ENCODE results near the gene INTS1.

Gene INTS1

GRCh38 chr7:1503390-1503789, 799 bp downstream of the INTS1 start:
- DNase-seq (ENCODE audit: low read depth in 2 of 2) = no peak

GRCh38 chr7:1502845-1503244, 1.3 kb downstream of the INTS1 start:
- DNase-seq (ENCODE audit: low read depth in 2 of 2) = no peak

- DNase-seq (ENCODE audit: low read depth in 2 of 2) = no peak
Observed at GRCh38 chr7:1501487-1502270, 2.5 kb downstream of the INTS1 start.

GRCh38 chr7:1500064-1500807, 4.0 kb downstream of the INTS1 start:
- no peak for DNase-seq (ENCODE audit: low read depth in 2 of 2)

GRCh38 chr7:1499367-1500029, 4.7 kb downstream of the INTS1 start:
- no peak for DNase-seq (ENCODE audit: low read depth in 2 of 2)

DNA sequence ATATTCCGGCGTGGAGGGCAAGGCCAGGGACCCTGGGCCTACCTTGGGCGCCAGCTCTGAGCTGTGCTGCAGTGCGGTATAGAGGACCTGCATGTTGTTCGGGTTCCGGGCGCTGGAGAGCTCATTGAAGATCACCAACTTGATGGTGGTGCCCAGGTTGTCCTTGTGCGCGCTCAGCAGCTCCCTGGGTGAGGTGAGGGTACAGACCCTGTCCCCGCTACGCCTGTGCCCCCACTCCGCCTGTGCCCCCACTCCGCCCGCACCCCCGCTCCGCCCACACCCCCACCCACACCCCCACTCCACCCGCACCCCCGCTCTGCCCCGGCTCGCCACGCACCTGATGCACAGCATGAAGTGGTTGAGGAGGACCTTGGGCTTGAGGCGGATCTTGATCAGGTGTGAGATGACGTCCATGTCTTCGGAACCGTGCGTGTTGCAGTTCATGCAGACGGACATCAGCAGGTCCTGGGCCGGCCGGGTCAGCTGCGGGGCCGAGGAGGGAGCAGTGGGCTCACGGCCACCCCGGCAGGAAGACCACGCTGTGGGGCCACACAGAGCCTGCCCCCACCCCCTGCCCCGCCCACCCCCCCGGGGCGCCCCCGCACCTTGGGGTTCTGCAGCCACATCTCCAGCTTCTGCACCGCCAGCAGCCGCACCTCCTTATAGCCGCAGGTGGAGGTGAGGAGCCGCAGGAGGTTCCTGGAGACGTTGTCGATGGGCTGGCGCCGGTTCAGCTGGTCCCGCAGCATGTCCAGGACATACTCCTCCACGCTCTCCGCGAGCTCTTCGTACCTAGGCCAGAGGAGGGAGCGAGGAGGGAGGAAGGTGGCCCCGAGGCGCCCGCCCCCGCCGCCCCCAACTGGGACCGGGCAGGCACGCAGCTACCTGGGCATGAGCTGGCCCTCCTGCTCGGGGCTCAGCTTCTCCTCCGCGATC, 5.6 kb downstream of the INTS1 start:
- no peak for DNase-seq (ENCODE audit: low read depth in 2 of 2)

DNA sequence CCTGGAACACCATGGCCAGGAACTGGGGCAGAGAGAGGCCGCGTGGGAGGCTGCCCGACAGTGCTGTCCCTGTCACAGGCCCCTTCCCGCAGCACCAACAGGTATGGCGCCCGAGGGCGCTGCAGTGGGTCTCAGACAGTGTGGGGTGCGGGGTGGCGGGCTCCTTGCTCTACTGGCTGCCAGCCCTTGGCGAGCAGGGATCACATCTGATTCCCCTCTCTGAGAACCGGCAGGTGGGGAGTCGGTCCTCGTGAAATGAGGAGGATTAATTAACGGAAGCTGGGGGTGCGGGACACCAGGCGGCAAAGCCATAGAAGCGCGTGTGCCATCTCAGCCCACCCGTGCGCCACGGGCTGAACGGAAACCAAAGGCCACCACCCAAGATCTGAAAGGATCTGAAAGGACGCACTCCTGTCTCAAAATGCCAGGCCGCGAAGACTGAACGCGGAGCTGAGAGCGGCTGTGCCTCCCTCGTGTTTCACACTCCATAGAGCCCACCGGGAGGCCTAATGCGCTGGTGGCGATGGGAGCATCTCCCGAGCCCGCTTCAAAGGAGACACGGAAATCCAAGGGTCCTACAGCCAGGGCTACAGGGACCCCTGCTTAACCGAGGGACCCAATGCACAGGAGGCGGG, 6.8 kb downstream of the INTS1 start:
- no peak for DNase-seq (ENCODE audit: low read depth in 2 of 2)

DNA sequence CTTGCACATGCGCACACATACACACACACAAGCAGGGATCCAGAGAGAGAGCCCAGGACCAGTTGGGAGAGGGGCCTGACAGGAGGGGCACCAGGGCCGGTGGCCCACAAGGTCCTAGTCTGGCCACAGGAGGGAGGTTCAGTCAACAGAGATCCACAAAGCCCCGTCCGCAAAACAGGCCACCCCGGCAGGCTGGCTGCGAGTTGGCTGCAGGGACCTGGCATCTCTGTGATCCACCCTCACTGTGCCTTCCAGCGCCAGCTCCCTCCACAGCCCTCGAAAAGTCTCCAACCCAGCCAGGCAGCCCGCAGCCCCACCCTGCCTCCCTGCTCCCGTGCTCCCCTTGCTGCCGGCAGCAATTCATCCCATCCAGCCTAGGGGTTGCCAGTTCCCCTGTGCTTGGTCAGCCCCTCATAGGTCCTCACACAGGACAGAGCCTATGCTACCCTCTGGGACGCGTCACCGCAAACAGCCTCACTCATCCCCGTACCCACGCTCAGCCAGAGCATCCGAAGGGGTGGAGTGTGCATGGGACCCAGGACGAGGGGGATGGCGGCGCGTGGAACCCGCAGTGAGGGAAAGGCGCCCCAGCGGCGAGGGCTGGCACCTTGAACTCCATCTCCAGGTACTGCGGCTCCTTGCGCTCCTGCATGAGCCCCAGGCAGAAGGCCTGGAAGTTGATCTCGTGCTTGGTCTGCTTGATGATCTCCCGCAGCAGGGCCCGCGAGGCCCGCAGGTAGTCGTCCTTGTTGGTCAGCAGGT, 7.5 kb downstream of the INTS1 start:
- no peak for DNase-seq (ENCODE audit: low read depth in 2 of 2)

DNA sequence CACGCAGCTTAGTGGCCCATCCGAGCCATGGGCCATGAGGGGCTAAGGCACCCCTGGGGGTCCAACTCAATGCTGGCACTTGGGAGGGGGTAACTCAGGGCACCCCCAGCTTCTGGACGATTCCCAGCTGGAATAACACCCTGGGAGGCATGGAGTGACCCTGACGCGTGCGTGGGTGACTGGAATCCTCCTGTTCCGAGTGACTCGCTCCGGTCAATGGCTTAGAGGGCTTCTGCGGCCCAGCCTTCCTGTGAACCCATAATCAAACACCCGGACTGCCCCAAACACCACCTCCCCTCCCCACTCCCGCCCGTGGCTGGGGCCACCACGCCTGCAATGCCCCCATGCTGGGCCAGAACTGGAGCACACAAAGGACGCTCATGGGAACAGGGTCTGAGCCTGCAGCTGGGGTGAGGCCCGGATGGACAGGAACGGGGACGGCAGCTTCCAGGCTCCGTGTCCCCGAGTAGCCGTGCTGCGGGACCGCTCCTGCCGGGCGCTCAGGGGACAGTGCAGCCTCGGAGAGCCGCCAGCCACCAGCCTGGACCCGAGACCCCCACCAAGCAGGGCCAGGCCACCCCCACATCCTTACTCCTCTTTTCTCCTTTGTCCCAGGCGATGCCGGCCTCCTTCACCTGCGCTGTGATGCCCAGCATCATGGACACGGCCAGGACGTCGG, 8.5 kb downstream of the INTS1 start:
- no peak for DNase-seq (ENCODE audit: low read depth in 2 of 2)

- DNase-seq (ENCODE audit: low read depth in 2 of 2) = no peak
Observed at GRCh38 chr7:1494866-1495563, 9.2 kb downstream of the INTS1 start.

GRCh38 chr7:1494447-1494846, 9.7 kb downstream of the INTS1 start:
- DNase-seq (ENCODE audit: low read depth in 2 of 2) = no peak

DNA sequence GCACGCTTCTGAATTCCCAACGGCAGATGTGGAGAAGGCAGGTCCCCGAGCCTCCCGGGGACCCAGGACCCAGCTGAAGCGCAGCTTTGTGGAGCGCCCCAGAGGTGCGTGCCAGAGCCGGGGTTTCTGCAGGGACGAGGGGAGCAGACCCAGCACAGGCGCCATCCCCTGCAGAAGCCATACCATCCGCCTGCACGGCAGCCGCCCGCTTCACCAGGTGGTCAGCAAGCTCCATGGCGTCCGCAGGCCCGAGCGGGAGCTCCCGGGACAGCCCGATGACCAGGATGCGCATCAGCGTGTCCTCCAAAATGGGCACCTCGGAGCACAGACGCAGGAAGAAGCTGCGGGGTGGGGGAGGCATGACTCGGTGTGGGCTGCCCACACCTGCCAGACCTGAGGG, 10.6 kb downstream of the INTS1 start:
- no peak for DNase-seq (ENCODE audit: low read depth in 2 of 2)

DNA sequence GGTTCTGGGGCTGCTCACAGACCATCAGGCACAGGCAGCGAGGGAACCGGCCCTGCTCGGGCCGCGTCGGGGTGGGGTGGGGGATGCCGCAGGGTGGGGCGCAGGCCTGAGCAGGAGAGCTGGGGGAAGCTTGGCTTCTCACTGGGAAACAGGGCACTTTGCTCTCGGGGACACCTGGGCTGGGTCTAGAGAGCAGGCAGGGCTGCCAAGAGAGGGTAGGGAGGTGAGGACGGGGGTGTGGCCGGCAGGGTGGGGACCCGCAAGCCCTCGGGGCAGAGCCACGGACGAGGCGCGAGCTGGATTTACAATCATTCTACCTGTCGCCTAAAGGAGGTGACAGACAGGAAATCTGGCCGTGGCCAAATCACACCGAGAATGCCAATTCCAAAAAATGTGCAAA, 11.1 kb downstream of the INTS1 start:
- DNase-seq (ENCODE audit: low read depth in 2 of 2) = no peak

DNA sequence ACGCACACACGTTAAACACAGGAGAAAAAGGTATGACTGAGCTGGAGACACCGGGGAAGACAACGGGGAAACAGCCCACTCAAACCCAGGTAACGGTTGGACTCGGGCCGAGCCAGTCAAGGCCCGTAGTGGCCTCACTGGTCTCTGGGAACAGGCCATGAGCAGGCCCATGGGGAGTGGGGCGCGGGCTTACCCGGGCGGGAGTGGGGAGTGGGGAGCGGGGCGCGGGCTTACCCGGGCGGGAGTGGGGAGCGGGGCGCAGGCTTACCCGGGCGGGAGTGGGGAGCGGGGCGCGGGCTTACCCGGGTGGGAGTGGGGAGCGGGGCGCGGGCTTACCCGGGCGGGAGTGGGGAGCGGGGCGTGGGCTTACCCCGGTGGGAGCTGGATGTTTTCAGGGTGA, 11.5 kb downstream of the INTS1 start:
- no peak for DNase-seq (ENCODE audit: low read depth in 2 of 2)

- no peak for DNase-seq (ENCODE audit: low read depth in 2 of 2)
Observed at GRCh38 chr7:1492221-1492620, 12.0 kb downstream of the INTS1 start.

DNA sequence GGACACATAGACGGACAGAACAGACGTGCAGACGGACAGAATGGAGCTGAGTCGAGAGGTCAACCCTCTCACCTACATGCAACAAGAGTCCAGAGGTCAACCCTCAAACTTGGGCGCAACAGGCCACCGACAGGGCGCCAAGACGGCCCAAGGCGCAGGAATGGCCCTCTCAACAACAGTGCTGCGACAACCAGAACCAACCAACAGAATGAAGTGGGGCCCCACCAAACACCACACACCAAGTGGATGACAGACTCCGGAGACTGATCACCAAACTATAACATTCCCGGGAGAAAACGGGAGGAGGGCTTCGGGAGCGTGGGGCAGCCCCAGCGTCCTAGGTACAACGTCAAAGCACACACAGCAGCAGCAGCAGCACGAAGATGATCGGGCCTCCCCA, 13.4 kb downstream of the INTS1 start:
- no peak for DNase-seq (ENCODE audit: low read depth in 2 of 2)

DNA sequence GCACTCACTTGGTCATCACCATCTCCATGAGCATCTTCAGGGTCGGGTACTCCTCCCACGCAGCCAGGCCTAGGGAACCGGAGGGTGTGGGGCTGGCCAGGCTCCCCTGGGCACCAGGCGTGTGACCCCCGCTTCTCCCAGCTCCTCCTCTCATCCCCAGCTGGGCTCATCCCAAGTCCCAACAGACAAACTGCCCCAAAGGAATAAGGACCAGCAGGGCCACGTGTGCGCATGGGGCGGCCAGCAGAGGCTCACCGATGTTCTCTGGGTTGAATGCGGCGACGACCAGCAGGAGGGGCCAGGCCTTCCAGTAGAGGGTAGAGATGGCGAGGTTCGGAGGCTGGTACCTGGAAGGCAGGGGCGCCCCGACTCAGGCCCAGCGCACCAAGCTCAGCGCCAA, 14.9 kb downstream of the INTS1 start:
- no peak for DNase-seq (ENCODE audit: low read depth in 2 of 2)

- DNase-seq (ENCODE audit: low read depth in 2 of 2) = no peak
Observed at GRCh38 chr7:1488016-1488415, 16.2 kb downstream of the INTS1 start.

- DNase-seq (ENCODE audit: low read depth in 2 of 2) = no peak
Observed at GRCh38 chr7:1487466-1487865, 16.7 kb downstream of the INTS1 start.
